Sigmoid colon (tissue), 4 donors: Measurements from ENCODE around the gene TACC2.

Source experiments
- CTCF ChIP-seq, 4 experiments: fragments of 450-650 bp in 3 of 4; fragments of 200-600 bp in 1 of 4; IDR thresholded peaks; one replicate each; pipeline ENCODE4 v1.5.1; 2016 to 2019; ENCODE audit warnings: antibody characterized with exemption in 4 of 4, mild to moderate bottlenecking in 3 of 4, moderate library complexity in 2 of 4
- EP300 ChIP-seq, 4 donors: sonication (generic); formaldehyde crosslinking; IDR thresholded peaks; one replicate each; pipeline ENCODE4 v1.6.1; 2017; ENCODE audit warnings: antibody characterized with exemption in 4 of 4
- POLR2A ChIP-seq, 2 donors: fragments of 450-650 bp; IDR thresholded peaks; one replicate each; pipeline ENCODE4 v1.6.1; 2016; ENCODE audit warnings: antibody characterized with exemption in 2 of 2, mild to moderate bottlenecking in 2 of 2, moderate library complexity in 2 of 2
- POLR2AphosphoS5 ChIP-seq, 4 donors: sonication (generic); formaldehyde crosslinking; IDR thresholded peaks; one replicate each; pipeline ENCODE4 v1.6.1; 2017; ENCODE audit warnings: antibody characterized with exemption in 4 of 4

DNA sequence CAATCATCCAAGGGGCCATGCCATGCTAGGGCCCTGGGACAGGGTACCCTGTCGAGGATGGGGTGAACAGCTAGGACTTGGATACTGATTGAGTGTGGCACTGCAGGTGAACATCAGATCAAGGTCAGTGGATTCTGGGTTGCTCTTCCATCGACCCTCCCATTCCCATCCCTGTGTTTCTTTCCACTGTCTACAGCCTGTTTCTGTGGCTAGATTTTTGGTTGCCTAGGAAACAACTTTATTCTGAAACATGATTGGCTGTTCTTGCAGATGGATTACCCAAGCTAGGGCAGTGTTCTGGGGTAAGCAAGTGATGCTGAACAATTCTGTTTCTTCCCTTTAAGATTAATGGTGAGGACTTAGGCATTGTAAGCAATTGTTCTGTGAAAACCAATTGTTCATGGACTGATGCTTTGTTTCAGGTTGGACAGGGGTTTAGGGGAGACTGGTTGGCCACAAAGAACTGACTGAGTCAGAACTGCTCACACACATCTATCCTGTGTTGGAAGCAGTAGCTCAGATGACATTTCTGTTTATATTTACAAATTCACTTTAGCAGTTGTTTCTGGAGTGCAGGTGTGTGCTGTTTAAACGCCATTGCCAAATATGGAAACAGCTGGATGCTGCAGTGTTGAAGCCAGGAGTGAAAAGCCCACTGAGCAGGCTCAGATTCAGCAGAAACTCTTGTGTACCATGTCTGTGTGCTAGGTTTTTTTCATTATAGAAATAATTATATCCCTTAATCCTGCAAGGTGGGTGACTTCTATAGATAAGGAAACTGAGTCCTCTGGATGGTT is 179.8 kb downstream of the TACC2 start:
- TF ChIP-seq CTCF (IDR thresholded peaks at IDR 0.05) (no peak), EP300 (IDR thresholded peaks at IDR 0.05) (no peak), POLR2A (IDR thresholded peaks at IDR 0.05) (no peak), POLR2AphosphoS5 (IDR thresholded peaks at IDR 0.05) (no peak)
